ENCODE results near the gene TRMT10B. TPM values are rescaled to one million over a fixed set of nuclear protein-coding genes. Genes with fewer than 3 reads are reported as not detected.
"Not testable (repeated sequence)": the region's sequence is repeated elsewhere in the genome, so short reads cannot be mapped to it uniquely, and the experiment has no call there.

The TRMT10B gene
- total RNA-seq, 4 donors from 2014 or later: 1.5 to 10.2 (median 3.0) TPM

GRCh38 chr9:37820142-37820541 lies 66.5 kb downstream of the TRMT10B start:
- no peak overlapping the region for H3K4me3 ChIP-seq
- H3K27me3 ChIP-seq: no peaks in the 10 kb centered on the region
- H3K27ac ChIP-seq: no peak overlapping the region
- no peak for TF ChIP-seq CTCF (IDR thresholded peaks at IDR 0.05 in 4 of 5, conservative IDR thresholded peaks at IDR 0.05 in 1 of 5)
- TF ChIP-seq POLR2A (IDR thresholded peaks at IDR 0.05): no peak
- H3K9me3 ChIP-seq: no peaks in the 10 kb centered on the region
- ATAC-seq (no peak), DNase-seq (no peak)
- H3K36me3 ChIP-seq: peaks cover 0 to 43% of the 10 kb centered on the region in 2 donors
- in situ Hi-C loops (cut with MboI; ENCODE audit: low sequenced_read_pairs in 4 of 4) (no loop called here), intact Hi-C loops (cut with DNase I; ENCODE audit: low total_unique reads) (no loop called here)
- no peaks in the 10 kb centered on the region for H3K4me1 ChIP-seq

- H3K4me3 ChIP-seq; H3K27me3 ChIP-seq; DNase-seq; in situ Hi-C loops (cut with MboI; ENCODE audit: low sequenced_read_pairs in 4 of 4); intact Hi-C loops (cut with DNase I; ENCODE audit: low total_unique reads); ATAC-seq; H3K9me3 ChIP-seq; H3K27ac ChIP-seq; H3K4me1 ChIP-seq: not testable (repeated sequence)
- H3K36me3 ChIP-seq: peaks cover 0 to 49% of the 10 kb centered on the region in 2 donors
Measured at GRCh38 chr9:37825174-37825573, 71.6 kb downstream of the TRMT10B start.

GRCh38 chr9:37827483-37828165 lies 74.0 kb downstream of the TRMT10B start:
- TF ChIP-seq POLR2A (IDR thresholded peaks at IDR 0.05): no peak
- TF ChIP-seq CTCF (IDR thresholded peaks at IDR 0.05 in 4 of 5, conservative IDR thresholded peaks at IDR 0.05 in 1 of 5): no peak
- intact Hi-C loops (cut with DNase I; ENCODE audit: low total_unique reads): no loop called here
- Histone ChIP-seq H3K27ac (no peak overlapping the region), H3K36me3 (peaks cover 0 to 34% of the 10 kb centered on the region in 2 donors), H3K9me3 (no peaks in the 10 kb centered on the region), H3K4me3 (no peak overlapping the region), H3K27me3 (no peaks in the 10 kb centered on the region), H3K4me1 (peaks cover 4% of the 10 kb centered on the region in 2 donors)
- ATAC-seq (no peak), DNase-seq (no peak)
- in situ Hi-C loops (cut with MboI; ENCODE audit: low sequenced_read_pairs in 4 of 4): no loop called here

Other genes with a start within 250 kb of the TRMT10B start
- 10 to 100 TPM; 49.8 to 62.2 (median 53.5) TPM for gene FBXO10, start 177.4 kb upstream of the TRMT10B start, total RNA-seq
- 100 to 1,000 TPM in 2 of 4 donors, 10 to 100 TPM in 2; 75.3 to 137 (median 93.3) TPM for gene TOMM5, start 161.2 kb upstream of the TRMT10B start, total RNA-seq
- gene FRMPD1, start 102.9 kb upstream of the TRMT10B start, total RNA-seq: 1 to 10 TPM in 2 of 4 donors, under 1 TPM in 2; 0.46 to 1.7 (median 1.0) TPM
- 10 to 100 TPM; 15.6 to 46.7 (median 17.8) TPM for gene EXOSC3, start 31.3 kb downstream of the TRMT10B start, total RNA-seq
- gene DCAF10, start 47.0 kb downstream of the TRMT10B start, total RNA-seq: 10 to 100 TPM; 11.0 to 24.5 (median 17.0) TPM
- 10 to 100 TPM; 16.0 to 30.7 (median 22.2) TPM for gene SLC25A51, start 150.3 kb downstream of the TRMT10B start, total RNA-seq